ENCODE measurements around the gene CDYL.

GRCh38 chr6:4801491-4802110 is 25.4 kb downstream of the CDYL start:
- TF ChIP-seq, protein P1, sequence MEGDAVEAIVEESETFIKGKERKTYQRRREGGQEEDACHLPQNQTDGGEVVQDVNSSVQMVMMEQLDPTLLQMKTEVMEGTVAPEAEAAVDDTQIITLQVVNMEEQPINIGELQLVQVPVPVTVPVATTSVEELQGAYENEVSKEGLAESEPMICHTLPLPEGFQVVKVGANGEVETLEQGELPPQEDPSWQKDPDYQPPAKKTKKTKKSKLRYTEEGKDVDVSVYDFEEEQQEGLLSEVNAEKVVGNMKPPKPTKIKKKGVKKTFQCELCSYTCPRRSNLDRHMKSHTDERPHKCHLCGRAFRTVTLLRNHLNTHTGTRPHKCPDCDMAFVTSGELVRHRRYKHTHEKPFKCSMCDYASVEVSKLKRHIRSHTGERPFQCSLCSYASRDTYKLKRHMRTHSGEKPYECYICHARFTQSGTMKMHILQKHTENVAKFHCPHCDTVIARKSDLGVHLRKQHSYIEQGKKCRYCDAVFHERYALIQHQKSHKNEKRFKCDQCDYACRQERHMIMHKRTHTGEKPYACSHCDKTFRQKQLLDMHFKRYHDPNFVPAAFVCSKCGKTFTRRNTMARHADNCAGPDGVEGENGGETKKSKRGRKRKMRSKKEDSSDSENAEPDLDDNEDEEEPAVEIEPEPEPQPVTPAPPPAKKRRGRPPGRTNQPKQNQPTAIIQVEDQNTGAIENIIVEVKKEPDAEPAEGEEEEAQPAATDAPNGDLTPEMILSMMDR (conservative IDR thresholded peaks at IDR 0.05 in 1 of 2, IDR thresholded peaks at IDR 0.05 in 1 of 2; ENCODE audit: extremely low read depth in 1 of 2, insufficient read depth in 1 of 2, low read depth in 1 of 2, low read length in 2 of 2): no peak
- no peak for TF ChIP-seq EZH2 (IDR thresholded peaks at IDR 0.05; ENCODE audit: borderline replicate concordance, low read length)
